OCI-M2 (cell line): ENCODE data around the gene CFAP206.

Source experiments
- DNase-seq: peaks from one replicate; lab custom pipeline; 2025; ENCODE audit not compliant: unreplicated experiment; lab: John Stamatoyannopoulos, UW

Gene CFAP206

DNA sequence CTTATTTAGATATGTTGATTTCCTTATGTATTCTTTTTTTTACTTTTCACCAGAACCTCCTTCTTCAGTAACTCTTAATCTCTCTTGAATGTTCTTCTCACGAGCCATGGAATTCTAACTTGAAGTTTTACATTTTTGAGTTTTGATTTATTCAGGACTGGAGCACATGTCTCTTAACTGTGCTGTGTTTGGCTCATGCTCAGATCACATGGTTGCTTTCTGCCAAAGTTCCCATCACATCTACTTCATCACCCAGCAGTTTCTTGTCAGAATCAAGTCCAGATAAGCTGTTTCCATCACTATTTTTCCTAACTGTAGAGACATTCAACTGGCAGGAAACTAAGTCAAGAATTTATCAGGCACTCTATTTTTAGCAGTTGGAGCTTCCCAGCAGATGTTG lies 96.7 kb downstream of the CFAP206 start:
- DNase-seq, result no peak
